GM18511 (cell line): ENCODE measurements around the gene LBX2.

Experiments
- ATAC-seq: cut with Tn5 transposase; IDR thresholded peaks from one replicate; pipeline ENCODE4 v1.9.1; 2021; ENCODE audit warnings: mild to moderate bottlenecking, moderate library complexity; ENCODE audit not compliant: unreplicated experiment

Gene LBX2

DNA sequence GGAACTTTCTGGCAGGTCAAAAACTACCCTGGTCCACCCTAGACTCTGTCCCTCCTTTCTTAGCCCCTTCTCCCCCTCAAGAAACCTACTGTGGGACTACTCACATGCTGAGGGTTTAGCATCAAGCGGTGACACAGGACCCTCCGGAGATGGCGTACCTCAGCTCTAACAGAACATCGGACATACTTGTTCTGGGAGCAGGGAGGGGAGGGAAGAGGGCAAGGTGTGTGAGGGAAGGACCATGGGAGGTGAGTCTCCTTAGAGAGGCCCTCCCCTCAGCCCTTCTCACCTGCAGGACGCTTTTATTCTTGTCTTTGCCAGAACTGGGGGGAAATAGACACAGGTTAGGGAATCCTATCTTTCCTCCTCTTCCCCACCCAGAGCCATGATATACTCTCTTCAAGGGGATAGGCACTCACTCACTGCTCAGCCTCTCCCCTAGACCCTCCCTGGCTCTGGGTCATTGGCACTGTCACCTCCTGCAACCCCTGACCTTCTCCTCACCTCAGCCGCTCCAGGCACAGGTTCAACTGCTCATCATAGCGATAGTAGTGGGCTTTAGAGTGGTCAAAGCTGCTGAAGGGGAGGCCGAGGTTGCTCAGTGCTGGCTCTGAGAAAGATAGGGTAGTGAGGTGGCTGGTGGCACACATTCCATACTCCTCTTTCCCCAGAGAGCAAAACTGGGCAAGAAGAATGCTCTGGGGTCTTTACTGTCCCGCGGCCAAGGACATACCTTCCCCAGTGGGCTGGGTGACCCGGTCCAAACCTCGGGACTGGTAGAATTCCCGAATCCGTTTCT is 6.2 kb upstream of the LBX2 start:
- ATAC-seq, result no peak

- no peak for ATAC-seq
Measured at GRCh38 chr2:74504591-74504990, 5.2 kb upstream of the LBX2 start.

GRCh38 chr2:74503506-74504475 is 4.4 kb upstream of the LBX2 start:
- ATAC-seq, result no peak

- peak; percentile 37 for ATAC-seq
Measured at GRCh38 chr2:74502720-74503505, 3.5 kb upstream of the LBX2 start.

- ATAC-seq, result no peak
Measured at GRCh38 chr2:74502147-74502719, 2.8 kb upstream of the LBX2 start.

- no peak for ATAC-seq
Measured at GRCh38 chr2:74501335-74502071, 2.1 kb upstream of the LBX2 start.

DNA sequence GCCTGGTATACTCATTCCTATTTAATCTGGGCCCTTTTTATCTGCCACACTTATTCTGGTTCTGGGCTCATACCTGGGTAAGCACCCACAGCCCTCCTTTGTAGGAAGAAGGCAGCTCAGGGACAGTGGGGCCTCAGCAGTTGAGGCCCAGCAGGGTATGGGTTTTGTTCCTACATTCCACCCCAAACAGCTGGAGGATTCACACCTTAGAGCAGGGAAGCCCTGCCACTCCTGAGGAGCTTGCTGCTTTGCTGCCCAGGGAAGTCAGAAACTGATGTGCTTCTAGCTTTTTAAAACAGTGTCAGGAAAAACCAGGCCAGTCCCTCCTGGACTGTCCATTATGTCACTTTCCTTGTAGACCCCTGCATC is 1.2 kb upstream of the LBX2 start:
- ATAC-seq, result no peak

DNA sequence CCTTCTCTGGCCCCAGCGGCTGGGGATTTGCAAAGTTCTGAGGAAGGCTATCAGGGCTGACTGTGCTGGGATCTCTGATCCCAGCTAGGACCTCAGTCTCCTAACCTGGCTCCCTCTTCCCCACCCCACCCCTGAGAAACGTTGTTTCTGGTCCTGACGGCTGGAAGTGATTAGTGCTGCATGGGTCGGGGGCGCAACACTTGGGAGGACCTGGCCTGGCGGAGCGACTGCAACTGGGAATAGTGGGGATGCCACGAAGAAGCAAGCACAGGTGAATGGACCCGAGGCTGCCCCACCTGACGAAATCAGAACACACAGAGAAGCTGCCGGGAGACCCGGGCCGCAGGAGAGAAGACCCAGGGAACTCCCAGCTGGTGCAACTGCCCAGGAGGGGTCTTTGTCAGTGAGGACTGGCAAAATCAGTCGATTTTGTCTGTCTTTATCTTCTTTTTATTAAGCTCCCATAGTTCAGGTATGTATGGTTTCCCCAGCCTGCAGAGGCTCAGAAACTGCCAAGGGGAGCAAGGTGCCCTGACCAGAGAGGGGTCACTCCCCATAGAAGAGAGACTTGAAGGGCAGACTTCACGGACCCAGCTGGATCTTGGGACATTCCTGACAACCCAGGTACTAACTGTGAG is 656 bp upstream of the LBX2 start:
- ATAC-seq, result no peak

- ATAC-seq, result no peak
Measured at GRCh38 chr2:74498500-74499266, 720 bp downstream of the LBX2 start.

GRCh38 chr2:74497777-74498499 is 1.5 kb downstream of the LBX2 start:
- ATAC-seq, result no peak

DNA sequence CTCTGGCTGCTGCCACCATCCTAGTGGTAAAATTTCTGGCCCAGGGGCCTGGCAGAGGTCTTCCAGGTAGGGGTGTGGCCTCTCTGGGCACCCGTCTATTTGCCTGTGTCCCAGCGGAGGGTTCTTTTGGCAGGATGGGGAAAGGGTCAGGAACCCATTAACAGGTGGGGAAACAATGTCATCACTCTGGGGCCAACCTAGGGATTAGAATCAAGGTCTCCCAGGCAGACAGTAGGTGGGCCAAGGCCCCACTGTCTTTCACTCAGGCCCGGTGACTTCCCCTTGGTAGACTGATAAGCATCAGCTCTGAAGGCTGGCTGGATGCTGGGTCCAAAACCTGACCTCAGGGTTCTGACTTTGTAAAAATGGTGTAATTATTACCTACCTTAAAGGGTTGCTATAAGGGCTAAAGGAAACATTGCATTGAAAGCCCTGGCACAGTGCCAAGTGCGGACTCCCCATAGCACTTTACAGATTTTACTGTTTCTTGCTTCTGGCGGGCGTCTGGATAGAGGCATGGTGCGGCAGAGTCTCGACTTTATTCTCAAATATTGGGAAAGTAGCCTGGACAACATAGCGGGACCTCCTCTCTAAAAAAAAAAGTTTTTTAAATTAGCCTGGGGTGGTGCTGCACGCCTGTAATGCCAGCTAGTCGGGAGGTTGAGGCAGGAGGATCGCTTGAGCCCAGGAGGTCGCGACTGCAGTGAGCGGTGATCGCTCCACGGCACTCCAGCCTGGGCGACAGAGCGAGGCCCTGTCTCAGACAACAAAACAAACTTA is 2.2 kb downstream of the LBX2 start:
- no peak for ATAC-seq

DNA sequence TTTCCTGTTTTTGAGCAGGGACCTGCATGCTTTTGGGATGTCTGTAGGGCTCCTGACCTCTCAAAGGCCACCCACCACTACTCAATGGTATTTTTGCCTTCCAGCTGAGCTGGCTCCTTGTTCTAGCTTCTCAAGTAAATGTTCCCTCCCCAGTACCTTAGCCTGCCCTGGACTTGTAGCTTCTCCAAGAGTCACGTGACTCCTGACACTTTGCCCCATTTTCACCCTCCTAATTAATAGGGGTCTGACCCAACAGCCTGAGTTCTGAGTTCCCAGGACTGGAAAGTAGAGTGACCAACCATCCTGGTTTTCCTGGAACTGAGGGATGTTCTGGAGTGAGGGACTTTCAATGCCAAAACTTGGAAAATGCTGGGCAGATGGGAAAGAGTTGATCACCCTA is 4.0 kb downstream of the LBX2 start:
- ATAC-seq, result no peak

GRCh38 chr2:74493546-74493945 is 5.9 kb downstream of the LBX2 start:
- ATAC-seq, result no peak

DNA sequence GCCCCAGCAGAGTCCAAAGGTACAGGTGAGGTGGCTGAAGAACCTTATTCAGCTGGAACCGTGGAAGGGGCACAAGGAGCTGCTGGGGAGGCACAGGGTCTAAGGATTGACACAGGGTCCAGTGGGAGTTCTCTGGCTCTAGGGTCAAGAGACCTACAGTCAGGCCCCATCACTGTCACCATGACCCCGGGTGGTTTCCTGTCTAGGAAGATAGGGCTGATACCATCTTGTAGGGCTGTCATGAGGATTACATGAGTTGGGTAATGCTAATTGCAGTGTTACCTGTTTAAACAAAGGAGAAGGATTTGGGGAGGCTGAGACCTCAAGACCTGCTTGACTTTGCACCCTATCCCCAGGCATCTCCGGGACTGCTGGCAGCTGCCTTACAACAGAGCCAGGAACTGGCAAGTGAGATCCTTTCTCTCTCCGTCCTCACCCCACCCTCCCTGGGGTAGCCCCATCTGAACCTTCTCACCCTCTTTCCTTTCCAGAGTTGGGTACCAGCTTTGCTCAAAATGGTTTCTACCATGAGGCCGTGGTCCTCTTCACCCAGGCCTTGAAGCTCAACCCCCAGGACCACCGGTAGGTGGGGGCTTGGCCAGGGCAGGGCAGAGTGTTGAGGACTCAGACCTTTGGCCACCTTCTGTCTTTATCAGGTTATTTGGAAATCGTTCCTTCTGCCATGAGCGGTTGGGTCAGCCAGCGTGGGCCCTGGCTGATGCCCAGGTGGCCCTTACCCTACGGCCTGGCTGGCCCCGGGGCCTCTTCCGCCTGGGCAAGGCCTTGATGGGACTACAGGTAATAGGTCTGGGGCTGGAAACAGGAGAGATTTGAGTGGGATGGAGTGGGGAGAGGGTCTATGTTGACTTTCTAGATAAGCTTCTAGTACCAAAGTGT is 7.5 kb downstream of the LBX2 start:
- no peak for ATAC-seq

- ATAC-seq, result no peak
Measured at GRCh38 chr2:74489906-74490305, 9.5 kb downstream of the LBX2 start.

GRCh38 chr2:74488643-74489481 is 10.5 kb downstream of the LBX2 start:
- no peak for ATAC-seq
